Caco-2 (cell line): ENCODE data around the gene RGS7. TPM values are rescaled to one million over a fixed set of nuclear protein-coding genes. Genes with fewer than 3 reads are reported as not detected.

ENCODE experiments used
- BruUV-seq: library from RNA; stranded (reverse); fragments of 400-500 nt; replicated peaks from 2 replicates; lab custom pipeline; 2021; lab: Mats Ljungman, UMichigan
- CTCF ChIA-PET: fragments of 300-600 bp; sonication (Branson Sonifier 250); formaldehyde crosslinking; loops from one replicate; lab custom pipeline; 2022; ENCODE audit warnings: antibody characterized with exemption; lab: Charles Lee
- POLR2A ChIA-PET: fragments of 300-600 bp; sonication (Branson Sonifier 250); formaldehyde crosslinking; loops from one replicate; lab custom pipeline; 2022; ENCODE audit warnings: antibody characterized with exemption; lab: Charles Lee
- DNase-seq, 2 experiments: peaks; one replicate each; pipeline versions ENCODE4 v3.0.0 to v3.0.0-alpha.2; 2020 to 2022
- H3K27me3 ChIP-seq: replicated peaks from 2 replicates; pipeline ENCODE4 v1.6.0; 2011; ENCODE audit warnings: low read length; ENCODE audit not compliant: control insufficient read depth, insufficient read depth
- H3K36me3 ChIP-seq: 2 replicates; pipeline ENCODE4 v1.5.1; 2011; ENCODE audit warnings: low read length; ENCODE audit not compliant: control insufficient read depth, insufficient read depth
- H3K4me1 ChIP-seq: fragments of 250-450 bp; sonication (Bioruptor Pico); 2 replicates; pipeline ENCODE4 v1.5.1; 2020; ENCODE audit warnings: mild to moderate bottlenecking
- H3K4me3 ChIP-seq: 2 replicates; pipeline ENCODE4 v1.5.1; 2011; ENCODE audit warnings: low read depth, mild to moderate bottlenecking, control low read depth, low read length
- H3K9me3 ChIP-seq: fragments of 250-450 bp; sonication (Bioruptor Pico); 2 replicates; pipeline ENCODE4 v1.5.1; 2020; ENCODE audit warnings: mild to moderate bottlenecking, moderate library complexity
- H3K27ac Mint-ChIP-seq: one replicate; pipeline ENCODE4 v1.8.0; 2022; ENCODE audit warnings: mixed read lengths; ENCODE audit not compliant: unreplicated experiment
- H3K27me3 Mint-ChIP-seq: one replicate; pipeline ENCODE4 v1.8.0; 2022; ENCODE audit warnings: mixed read lengths; ENCODE audit not compliant: insufficient read depth, unreplicated experiment
- H3K36me3 Mint-ChIP-seq: one replicate; pipeline ENCODE4 v1.8.0; 2022; ENCODE audit warnings: mild to moderate bottlenecking, mixed read lengths; ENCODE audit not compliant: insufficient read depth, unreplicated experiment
- H3K4me1 Mint-ChIP-seq: one replicate; pipeline ENCODE4 v1.8.0; 2022; ENCODE audit warnings: low read depth, mixed read lengths; ENCODE audit not compliant: unreplicated experiment
- H3K4me3 Mint-ChIP-seq: one replicate; pipeline ENCODE4 v1.8.0; 2022; ENCODE audit warnings: mild to moderate bottlenecking, moderate library complexity, mixed read lengths; ENCODE audit not compliant: unreplicated experiment
- H3K9me3 Mint-ChIP-seq: one replicate; pipeline ENCODE4 v1.8.0; 2022; ENCODE audit warnings: mixed read lengths; ENCODE audit not compliant: unreplicated experiment
- CTCF ChIP-seq, 2 experiments: fragments of 200-600 bp in 1 of 2; IDR thresholded peaks; 1 replicate in 1 of 2; 2 replicates in 1 of 2; pipeline versions ENCODE4 v1.5.1 to v1.8.0; 2011 to 2022; ENCODE audit warnings: antibody characterized with exemption in 1 of 2, control low read depth in 1 of 2, inconsistent platforms in 1 of 2, low read depth in 1 of 2, low read length in 1 of 2, mild to moderate bottlenecking in 1 of 2, moderate library complexity in 1 of 2; ENCODE audit not compliant: insufficient read depth in 1 of 2, severe bottlenecking in 1 of 2, unreplicated experiment in 1 of 2
- intact Hi-C: fragments of 100-400 bp; cut with micrococcal nuclease; formaldehyde crosslinking; loops from one replicate; pipeline ENCODE4 v1.10.0; 2022; ENCODE audit not compliant: unreplicated experiment
- total RNA-seq: library from RNA; stranded (reverse); gene quantifications from 2 replicates; pipeline ENCODE4 v1.2.3, GENCODE V29; 2022

RGS7 gene
- total RNA-seq, 1 experiment from 2014 or later, result not detected

GRCh38 chr1:240985081-240985480, 371.9 kb downstream of the RGS7 start:
- intact Hi-C loops, result no loop called here
- Mint-ChIP-seq H3K36me3 (no peaks in the 10 kb centered on the region), H3K4me3 (no peak overlapping the region), H3K4me1 (no peaks in the 10 kb centered on the region), H3K27ac (no peak overlapping the region), H3K27me3 (no peaks in the 10 kb centered on the region), H3K9me3 (no peaks in the 10 kb centered on the region)
- BruUV-seq, result no TSS peak
- DNase-seq, result no peak
- CTCF ChIA-PET, result no interaction called here
- no peaks in the 10 kb centered on the region for H3K9me3 ChIP-seq
- H3K4me3 ChIP-seq, result no peak overlapping the region
- TF ChIP-seq CTCF (IDR thresholded peaks at IDR 0.05; ENCODE audit: insufficient read depth in 1 of 2, low read depth in 1 of 2, low read length in 1 of 2, severe bottlenecking in 1 of 2, unreplicated experiment in 1 of 2), result no peak
- no peaks in the 10 kb centered on the region for H3K27me3 ChIP-seq
- H3K4me1 ChIP-seq, result no peaks in the 10 kb centered on the region
- no peaks in the 10 kb centered on the region for H3K36me3 ChIP-seq
- POLR2A ChIA-PET, result no interaction called here

DNA sequence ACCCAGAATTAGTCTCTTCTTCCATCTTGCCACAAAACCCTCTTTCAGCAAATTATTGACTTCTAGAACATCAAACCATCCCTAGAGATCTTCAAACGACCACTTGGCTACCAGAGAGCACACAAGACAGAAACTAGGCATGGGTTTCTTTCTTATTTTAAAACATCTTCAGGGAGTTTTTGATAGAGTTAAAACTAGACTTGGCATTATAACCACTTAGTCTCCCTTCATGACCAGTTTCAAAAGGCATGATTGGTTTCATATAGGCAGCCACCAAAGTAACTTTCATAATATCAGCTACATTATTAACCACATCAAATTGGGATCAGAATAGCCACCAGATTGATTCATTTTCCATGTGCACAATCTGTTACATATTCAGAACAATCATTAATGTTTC, 376.7 kb downstream of the RGS7 start:
- no peaks in the 10 kb centered on the region for H3K4me1 Mint-ChIP-seq
- no peaks in the 10 kb centered on the region for H3K9me3 Mint-ChIP-seq
- H3K4me3 Mint-ChIP-seq, result no peak overlapping the region
- ChIA-PET CTCF (no interaction called here), POLR2A (no interaction called here)
- intact Hi-C loops, result no loop called here
- no peaks in the 10 kb centered on the region for H3K4me1 ChIP-seq
- no peak overlapping the region for H3K4me3 ChIP-seq
- H3K36me3 Mint-ChIP-seq, result no peaks in the 10 kb centered on the region
- H3K27me3 ChIP-seq, result no peaks in the 10 kb centered on the region; the same call in 1 of the 2 replicates
- H3K27me3 Mint-ChIP-seq, result peaks cover 2% of the 10 kb centered on the region
- H3K9me3 ChIP-seq, result no peaks in the 10 kb centered on the region
- no peak overlapping the region for H3K27ac Mint-ChIP-seq
- H3K36me3 ChIP-seq, result no peaks in the 10 kb centered on the region
- no peak for DNase-seq
- TF ChIP-seq CTCF (IDR thresholded peaks at IDR 0.05; ENCODE audit: insufficient read depth in 1 of 2, low read depth in 1 of 2, low read length in 1 of 2, severe bottlenecking in 1 of 2, unreplicated experiment in 1 of 2), result no peak
- no TSS peak for BruUV-seq

- Mint-ChIP-seq H3K27ac (no peak overlapping the region), H3K36me3 (no peaks in the 10 kb centered on the region)
- intact Hi-C loops, result no loop called here
These were observed 380.3 kb downstream of the RGS7 start for GRCh38 chr1:240976685-240977084.

More at GRCh38 chr1:240976685-240977084, 380.3 kb downstream of the RGS7 start:
- Histone ChIP-seq H3K4me1 (no peaks in the 10 kb centered on the region), H3K27me3 (no peaks in the 10 kb centered on the region; the same call in 1 of the 2 replicates), H3K9me3 (no peaks in the 10 kb centered on the region), H3K4me3 (no peak overlapping the region), H3K36me3 (no peaks in the 10 kb centered on the region)
- H3K27me3 Mint-ChIP-seq, result peaks cover 2% of the 10 kb centered on the region
- ChIA-PET CTCF (no interaction called here), POLR2A (no interaction called here)
- H3K4me3 Mint-ChIP-seq, result no peak overlapping the region
- no TSS peak for BruUV-seq
- no peak for TF ChIP-seq CTCF (IDR thresholded peaks at IDR 0.05; ENCODE audit: insufficient read depth in 1 of 2, low read depth in 1 of 2, low read length in 1 of 2, severe bottlenecking in 1 of 2, unreplicated experiment in 1 of 2)
- no peak for DNase-seq
- H3K9me3 Mint-ChIP-seq, result no peaks in the 10 kb centered on the region
- H3K4me1 Mint-ChIP-seq, result no peaks in the 10 kb centered on the region
